ENCODE measurements around the gene PDE4D. TPM values are rescaled to one million over a fixed set of nuclear protein-coding genes. Genes with fewer than 3 reads are reported as not detected.

PDE4D gene
- total RNA-seq, 1 experiment from 2014 or later, result 2.1 TPM

GRCh38 chr5:59731809-59732208 lies 161.7 kb downstream of the PDE4D start:
- Histone ChIP-seq H3K9me3 (ENCODE audit: control insufficient read depth, low read depth, low read length) (no peaks in the 10 kb centered on the region), H2BK120ac (ENCODE audit: low read depth, low read length, poor library complexity, severe bottlenecking) (no peak overlapping the region), H2AK5ac (ENCODE audit: insufficient read length, low read length) (no peak overlapping the region), H3K27ac (ENCODE audit: insufficient read length, low read depth, low read length) (no peak overlapping the region), H4K91ac (ENCODE audit: insufficient read length, low read depth, low read length) (no peak overlapping the region), H3K4me2 (ENCODE audit: insufficient read depth, insufficient read length, low read length) (no peak overlapping the region), H3T11ph (ENCODE audit: low read length) (no peak overlapping the region), H3K9ac (ENCODE audit: extremely low read depth, insufficient read length, low read length) (no peak overlapping the region), H4K20me1 (ENCODE audit: control insufficient read depth, insufficient read depth, insufficient read length) (no peaks in the 10 kb centered on the region), H2AFZ (ENCODE audit: low read length) (no peak overlapping the region), H3K56ac (ENCODE audit: insufficient read length, low read depth, low read length) (no peak overlapping the region), H3K4ac (ENCODE audit: low read depth, low read length) (no peak overlapping the region), H2BK12ac (ENCODE audit: insufficient read length, low read depth, low read length) (no peak overlapping the region), H3K14ac (ENCODE audit: insufficient read depth, low read length) (no peak overlapping the region), H3K27me3 (ENCODE audit: insufficient read depth, low read length) (no peaks in the 10 kb centered on the region), H4K5ac (ENCODE audit: insufficient read length, low read depth, low read length) (no peak overlapping the region), H3K79me1 (ENCODE audit: insufficient read depth, low read depth, low read length, poor library complexity, severe bottlenecking) (no peaks in the 10 kb centered on the region), H3K18ac (ENCODE audit: insufficient read length, low read depth, low read length) (no peak overlapping the region), H2BK15ac (ENCODE audit: low read depth, low read length) (no peak overlapping the region), H2BK20ac (ENCODE audit: low read depth, low read length, poor library complexity, severe bottlenecking) (no peak overlapping the region), H3K23ac (ENCODE audit: insufficient read length, low read depth, low read length) (no peak overlapping the region), H3K23me2 (ENCODE audit: insufficient read length, low read depth, low read length, poor library complexity, severe bottlenecking) (no peaks in the 10 kb centered on the region), H4K8ac (replicated peaks; ENCODE audit: insufficient read length, low read depth, low read length) (no peak overlapping the region), H2BK5ac (ENCODE audit: insufficient read length, low read length) (no peak overlapping the region), H3K79me2 (ENCODE audit: insufficient read depth, low read length) (no peaks in the 10 kb centered on the region), H3K4me1 (ENCODE audit: insufficient read depth, low read length) (no peaks in the 10 kb centered on the region)
- no peaks in the 10 kb centered on the region; a peak in 1 of 5 replicates for H3K9me3 Mint-ChIP-seq
- H3K4me3 Mint-ChIP-seq, result no peak overlapping the region
- no peak for TF ChIP-seq CTCF (conservative IDR thresholded peaks at IDR 0.05)
- no peaks in the 10 kb centered on the region for H3K36me3 Mint-ChIP-seq (ENCODE audit: insufficient read depth in 1 of 3, low read depth in 3 of 3)
- peaks cover 4% of the 10 kb centered on the region in 2 experiments for H3K4me1 Mint-ChIP-seq
- H3K27ac Mint-ChIP-seq, result no peak overlapping the region
- no peak for DNase-seq
- no peaks in the 10 kb centered on the region for H3K27me3 Mint-ChIP-seq (ENCODE audit: low read depth)
- WGBS (ENCODE audit: extremely low coverage, insufficient read length, low lambda C conversion rate), result no CpG with 5 or more reads among the region's 1 CpG
